OCI-LY3 (cell line): ENCODE data around the gene RRAGB.
"Not testable (repeated sequence)": the region's sequence is repeated elsewhere in the genome, so short reads cannot be mapped to it uniquely, and the experiment has no call there.

Experiments
- CTCF ChIP-seq: fragments of 200-600, 300-600 bp; sonication (generic); IDR thresholded peaks from 2 replicates; pipeline ENCODE4 v1.5.1; 2014; ENCODE audit warnings: antibody characterized with exemption, low read length, low read depth
- EZH2phosphoT487 ChIP-seq: fragments of 200-600 bp; shearing (Covaris generic); IDR thresholded peaks from 2 replicates; pipeline ENCODE4 v1.6.1; 2018; ENCODE audit warnings: antibody characterized with exemption, mixed run types, low read depth

GRCh38 chrX:55705066-55705465 lies 12.5 kb upstream of the RRAGB start:
- TF ChIP-seq CTCF, EZH2phosphoT487: not testable (repeated sequence)
